Parathyroid adenoma (tissue), 2 donors: Measurements from ENCODE around the gene SLC17A5.

ENCODE experiments used
- H2AFZ ChIP-seq: fragments of 300-600 bp; sonication (generic); one replicate; pipeline ENCODE4 v1.7.0; 2017; ENCODE audit warnings: antibody characterized with exemption, mild to moderate bottlenecking
- H3K27ac ChIP-seq: fragments of 300-600 bp; sonication (generic); one replicate; pipeline ENCODE4 v1.7.0; 2017
- H3K27me3 ChIP-seq: fragments of 300-600 bp; sonication (generic); one replicate; pipeline ENCODE4 v1.7.0; 2017; ENCODE audit warnings: low read length; ENCODE audit not compliant: control insufficient read depth, insufficient read depth
- H3K36me3 ChIP-seq: fragments of 300-600 bp; sonication (generic); one replicate; pipeline ENCODE4 v1.7.0; 2017; ENCODE audit warnings: low read length; ENCODE audit not compliant: control insufficient read depth, insufficient read depth
- H3K4me1 ChIP-seq: fragments of 300-600 bp; sonication (generic); one replicate; pipeline ENCODE4 v1.7.0; 2017; ENCODE audit warnings: control low read depth
- H3K4me2 ChIP-seq: fragments of 300-600 bp; sonication (generic); one replicate; pipeline ENCODE4 v1.7.0; 2017; ENCODE audit warnings: low read length
- H3K4me3 ChIP-seq: fragments of 300-600 bp; sonication (generic); one replicate; pipeline ENCODE4 v1.7.0; 2017; ENCODE audit warnings: low read depth, low read length
- H3K79me2 ChIP-seq: fragments of 300-600 bp; sonication (generic); one replicate; pipeline ENCODE4 v1.7.0; 2017; ENCODE audit warnings: control low read depth
- H3K9ac ChIP-seq: fragments of 300-600 bp; sonication (generic); one replicate; pipeline ENCODE4 v1.7.0; 2017; ENCODE audit warnings: mild to moderate bottlenecking
- H3K9me3 ChIP-seq: fragments of 300-600 bp; sonication (generic); one replicate; pipeline ENCODE4 v1.7.0; 2017; ENCODE audit warnings: low read length; ENCODE audit not compliant: control insufficient read depth
- TF ChIP-seq, protein P1 (sequence below): fragments of 300-600 bp; sonication (generic); IDR thresholded peaks from one replicate; pipeline ENCODE4 v1.7.0; 2017; ENCODE audit warnings: antibody characterized with exemption, mild to moderate bottlenecking
- donor health status: primary hyperparathyroidism.

Gene SLC17A5, protein sequence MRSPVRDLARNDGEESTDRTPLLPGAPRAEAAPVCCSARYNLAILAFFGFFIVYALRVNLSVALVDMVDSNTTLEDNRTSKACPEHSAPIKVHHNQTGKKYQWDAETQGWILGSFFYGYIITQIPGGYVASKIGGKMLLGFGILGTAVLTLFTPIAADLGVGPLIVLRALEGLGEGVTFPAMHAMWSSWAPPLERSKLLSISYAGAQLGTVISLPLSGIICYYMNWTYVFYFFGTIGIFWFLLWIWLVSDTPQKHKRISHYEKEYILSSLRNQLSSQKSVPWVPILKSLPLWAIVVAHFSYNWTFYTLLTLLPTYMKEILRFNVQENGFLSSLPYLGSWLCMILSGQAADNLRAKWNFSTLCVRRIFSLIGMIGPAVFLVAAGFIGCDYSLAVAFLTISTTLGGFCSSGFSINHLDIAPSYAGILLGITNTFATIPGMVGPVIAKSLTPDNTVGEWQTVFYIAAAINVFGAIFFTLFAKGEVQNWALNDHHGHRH

DNA sequence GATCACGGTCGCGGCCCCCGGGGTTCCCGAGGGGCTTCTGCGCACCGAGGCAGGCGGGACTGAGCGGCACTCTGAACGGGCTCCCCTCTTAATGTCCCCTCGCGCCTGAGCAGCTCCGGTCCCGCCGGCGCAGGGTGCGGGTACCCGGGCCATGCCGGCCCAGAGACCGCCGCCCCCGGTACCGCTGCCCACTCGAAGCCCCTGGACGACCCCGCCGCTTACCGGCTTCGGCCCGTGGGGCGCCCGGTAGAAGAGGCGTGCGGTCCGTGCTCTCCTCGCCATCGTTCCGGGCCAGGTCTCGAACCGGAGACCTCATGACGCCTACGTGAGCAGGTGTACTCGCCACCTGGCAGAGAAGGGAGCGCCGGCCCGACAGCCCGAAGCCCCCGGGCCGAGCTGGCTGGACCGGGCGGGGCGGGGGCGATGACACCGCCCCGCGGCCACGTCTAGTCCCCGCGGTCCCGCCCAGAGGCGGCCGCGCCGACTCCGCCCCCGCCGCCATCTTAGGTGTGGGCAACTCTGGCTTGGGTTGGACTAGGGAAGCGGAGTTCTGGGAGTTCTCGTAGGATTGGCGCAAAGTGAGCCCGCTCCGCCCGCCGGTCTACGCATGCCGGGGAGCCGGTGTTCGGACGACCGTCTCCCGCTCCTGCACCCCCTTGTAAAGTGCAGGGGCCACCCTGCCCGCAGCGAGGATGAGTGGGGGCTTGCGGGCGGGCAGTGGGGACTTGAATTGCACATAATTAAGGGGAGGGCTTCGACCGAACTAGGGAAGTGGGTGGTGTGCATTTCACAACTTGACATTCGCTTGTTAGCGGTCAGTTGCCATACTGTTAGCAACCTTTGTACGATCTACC lies at the start of gene SLC17A5:
Gene SLC17A5, minus strand, starts transcription at position 422 of the 854 bp plus-strand sequence. Its CDS starts 106 bp downstream, at position 316.
- Histone ChIP-seq H3K9me3 (no peaks in the 10 kb centered on the region), H3K27me3 (no peaks in the 10 kb centered on the region), H3K79me2 (peaks cover 13% of the 10 kb centered on the region), H3K27ac (peak within 1 kb of the TSS; percentile 98), H3K4me3 (peak within 1 kb of the TSS; percentile 91), H3K9ac (peak within 1 kb of the TSS; percentile 98), H3K4me2 (peak within 1 kb of the TSS; percentile 84), H2AFZ (peak within 1 kb of the TSS; percentile 84), H3K4me1 (peaks cover 31% of the 10 kb centered on the region), H3K36me3 (no peaks in the 10 kb centered on the region)
- TF ChIP-seq, protein P1, sequence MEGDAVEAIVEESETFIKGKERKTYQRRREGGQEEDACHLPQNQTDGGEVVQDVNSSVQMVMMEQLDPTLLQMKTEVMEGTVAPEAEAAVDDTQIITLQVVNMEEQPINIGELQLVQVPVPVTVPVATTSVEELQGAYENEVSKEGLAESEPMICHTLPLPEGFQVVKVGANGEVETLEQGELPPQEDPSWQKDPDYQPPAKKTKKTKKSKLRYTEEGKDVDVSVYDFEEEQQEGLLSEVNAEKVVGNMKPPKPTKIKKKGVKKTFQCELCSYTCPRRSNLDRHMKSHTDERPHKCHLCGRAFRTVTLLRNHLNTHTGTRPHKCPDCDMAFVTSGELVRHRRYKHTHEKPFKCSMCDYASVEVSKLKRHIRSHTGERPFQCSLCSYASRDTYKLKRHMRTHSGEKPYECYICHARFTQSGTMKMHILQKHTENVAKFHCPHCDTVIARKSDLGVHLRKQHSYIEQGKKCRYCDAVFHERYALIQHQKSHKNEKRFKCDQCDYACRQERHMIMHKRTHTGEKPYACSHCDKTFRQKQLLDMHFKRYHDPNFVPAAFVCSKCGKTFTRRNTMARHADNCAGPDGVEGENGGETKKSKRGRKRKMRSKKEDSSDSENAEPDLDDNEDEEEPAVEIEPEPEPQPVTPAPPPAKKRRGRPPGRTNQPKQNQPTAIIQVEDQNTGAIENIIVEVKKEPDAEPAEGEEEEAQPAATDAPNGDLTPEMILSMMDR, result no peak

DNA sequence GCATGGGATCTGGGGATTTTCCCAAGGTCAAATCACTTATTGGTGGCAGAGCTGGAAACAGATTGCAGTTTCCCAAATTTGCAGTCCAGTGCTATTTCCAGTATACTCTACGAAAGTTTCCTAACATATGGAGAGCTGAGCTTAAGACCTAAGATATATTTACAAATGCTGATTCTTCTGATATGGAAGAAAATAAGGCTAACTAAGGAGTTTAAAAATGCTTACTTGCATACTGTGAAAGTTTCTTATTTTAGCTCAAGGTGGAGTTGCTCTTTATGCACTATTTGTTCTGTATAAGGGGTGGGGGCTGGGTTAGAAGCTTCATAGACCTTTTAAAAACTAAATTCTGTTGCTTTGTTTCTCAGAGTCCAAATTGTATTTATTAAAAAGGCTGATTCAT lies 49.7 kb upstream of the SLC17A5 start:
- Histone ChIP-seq H3K4me2 (peak overlapping the region; percentile 69), H3K27ac (peak overlapping the region; percentile 79)
- TF ChIP-seq, protein P1, result no peak

DNA sequence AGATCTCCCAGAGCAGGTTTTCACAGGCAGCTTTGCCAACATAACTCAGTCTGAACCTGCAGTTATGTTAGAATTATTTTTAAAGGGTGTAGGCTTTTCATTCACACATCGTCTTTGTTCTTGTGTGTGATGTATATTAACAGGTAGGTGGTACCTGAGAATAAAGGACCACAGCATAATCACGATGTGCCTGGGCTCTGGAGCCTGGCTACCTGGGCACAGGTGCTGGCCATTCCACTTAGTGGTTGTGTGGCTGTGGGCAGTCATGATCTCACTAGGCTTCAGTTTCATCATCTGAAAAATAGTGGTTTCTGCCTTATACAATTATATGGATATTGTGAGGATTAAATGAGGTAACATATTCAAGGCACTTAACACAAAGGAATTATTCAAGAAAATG lies 48.7 kb upstream of the SLC17A5 start:
- Histone ChIP-seq H3K36me3 (peaks cover 4% of the 10 kb centered on the region), H3K4me2 (peak overlapping the region; percentile 69), H3K9ac (no peak overlapping the region), H3K27me3 (no peaks in the 10 kb centered on the region), H3K4me1 (peaks cover 25% of the 10 kb centered on the region), H3K27ac (peak overlapping the region; percentile 79), H2AFZ (no peak overlapping the region), H3K4me3 (peak overlapping the region; percentile 27), H3K9me3 (no peaks in the 10 kb centered on the region), H3K79me2 (peaks cover 38% of the 10 kb centered on the region)
- TF ChIP-seq, protein P1, result no peak

More for the DNA sequence above, 49.7 kb upstream of the SLC17A5 start:
- no peaks in the 10 kb centered on the region for H3K27me3 ChIP-seq
- peaks cover 31% of the 10 kb centered on the region for H3K79me2 ChIP-seq
- H2AFZ ChIP-seq, result no peak overlapping the region
- peaks cover 20% of the 10 kb centered on the region for H3K4me1 ChIP-seq
- peaks cover 5% of the 10 kb centered on the region for H3K36me3 ChIP-seq
- no peaks in the 10 kb centered on the region for H3K9me3 ChIP-seq
- H3K9ac ChIP-seq, result no peak overlapping the region
- peak overlapping the region; percentile 27 for H3K4me3 ChIP-seq

DNA sequence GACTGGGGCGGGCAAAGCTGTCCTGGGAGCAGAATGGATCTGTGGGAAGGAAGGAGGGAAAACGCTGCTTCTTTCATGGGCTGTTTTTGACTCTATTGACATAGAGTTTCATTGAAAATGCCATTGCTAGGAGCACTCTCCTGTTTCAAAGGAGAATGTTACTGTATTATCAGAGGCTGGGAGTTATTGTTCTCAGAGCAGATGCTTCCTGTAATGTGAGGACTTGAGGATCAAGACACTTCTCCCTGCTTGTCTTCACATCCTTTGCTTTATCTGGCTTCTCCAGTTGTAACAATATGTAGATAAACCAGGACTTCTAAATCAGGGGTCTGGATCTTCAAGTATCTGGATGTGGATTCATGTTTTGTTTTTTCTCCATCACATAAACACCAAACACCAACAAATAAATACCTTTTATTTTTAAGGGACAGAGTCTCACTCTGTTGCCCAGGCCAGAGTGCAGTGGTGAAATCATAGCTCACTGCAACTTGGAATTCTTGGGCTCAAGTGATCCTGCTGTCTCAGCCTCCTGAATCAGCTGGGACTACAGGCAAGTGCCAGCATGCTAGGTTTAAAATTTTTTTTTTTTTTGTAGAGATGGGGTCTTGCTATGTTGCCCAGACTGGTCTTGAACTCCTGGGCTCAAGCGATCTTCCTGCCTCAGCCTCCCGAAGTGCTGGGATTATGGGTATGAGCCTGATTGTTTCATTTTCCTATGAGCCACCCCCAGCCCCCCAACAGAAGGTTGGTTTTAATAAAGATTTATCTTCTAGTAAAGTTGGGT lies 46.1 kb upstream of the SLC17A5 start:
- H3K27ac ChIP-seq, result peak overlapping the region; percentile 91
- H3K4me3 ChIP-seq, result peak overlapping the region; percentile 78
- peak overlapping the region; percentile 98 for H3K4me2 ChIP-seq
- no peaks in the 10 kb centered on the region for H3K27me3 ChIP-seq
- H3K79me2 ChIP-seq, result peaks cover 22% of the 10 kb centered on the region
- peaks cover 24% of the 10 kb centered on the region for H3K4me1 ChIP-seq
- peaks cover under 1% of the 10 kb centered on the region for H3K36me3 ChIP-seq
- TF ChIP-seq, protein P1, result no peak
- H3K9ac ChIP-seq, result no peak overlapping the region
- no peak overlapping the region for H2AFZ ChIP-seq
- no peaks in the 10 kb centered on the region for H3K9me3 ChIP-seq
